ENCODE data around the gene IRAK3. TPM values are rescaled to one million over a fixed set of nuclear protein-coding genes. Genes with fewer than 3 reads are reported as not detected.

IRAK3 gene
- total RNA-seq, 1 experiment from 2014 or later, result 0.07 TPM

DNA sequence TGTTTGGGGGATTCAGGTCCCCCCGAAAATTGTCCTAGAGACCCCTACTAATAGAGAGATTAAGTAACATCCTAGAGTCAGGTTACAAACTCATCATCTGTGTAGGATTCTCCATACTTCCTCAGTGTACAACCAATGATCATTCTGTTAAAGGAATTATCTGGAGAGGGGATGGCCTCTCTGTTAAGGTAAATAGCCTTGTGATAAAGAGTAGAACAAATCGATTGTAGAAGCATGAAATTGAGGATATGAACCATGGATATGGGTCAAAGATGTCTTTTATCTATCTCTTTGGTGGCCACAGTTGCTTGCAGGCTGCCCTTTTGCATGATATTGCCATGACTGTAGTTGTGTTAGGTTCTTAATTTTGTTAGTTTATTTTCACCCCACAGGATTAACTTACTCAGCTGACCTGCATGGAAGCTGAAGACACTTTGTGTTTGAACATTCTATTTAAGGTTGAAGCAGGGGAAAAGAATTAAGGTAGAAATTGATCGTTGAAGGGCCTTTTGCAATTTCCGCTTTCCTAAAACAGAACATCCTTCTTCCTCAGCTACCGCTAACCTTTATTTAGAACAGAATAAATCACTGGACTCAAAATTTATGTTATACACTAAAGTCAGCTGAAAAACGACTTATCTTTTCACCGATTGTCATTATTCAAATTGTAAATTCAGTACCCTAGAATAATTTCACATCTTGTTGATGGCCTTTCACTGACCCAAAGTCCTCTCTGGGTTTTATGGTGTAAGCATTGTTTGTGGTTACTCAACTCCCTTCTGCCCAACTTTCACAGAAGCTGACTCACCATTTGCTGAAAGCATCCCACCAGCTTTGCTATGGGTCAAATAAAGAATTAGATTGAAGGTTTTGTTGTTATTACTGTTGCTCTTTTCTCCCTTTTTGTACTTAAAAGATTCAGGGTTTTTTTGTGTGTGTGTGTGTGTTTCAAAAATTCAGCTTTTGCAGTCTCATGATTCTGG lies 52.3 kb downstream of the IRAK3 start:
- no peaks in the 10 kb centered on the region for H3K79me2 ChIP-seq (ENCODE audit: low read depth)
- no peak overlapping the region for H3K27ac ChIP-seq
- H3F3A ChIP-seq (ENCODE audit: insufficient read depth, low read depth), result no peaks in the 10 kb centered on the region
- H3K4me1 ChIP-seq (replicated peaks; ENCODE audit: insufficient read depth), result peaks cover 22% of the 10 kb centered on the region
- intact Hi-C loops (cut with micrococcal nuclease; ENCODE audit: unreplicated experiment), result no loop called here
- no peak overlapping the region for H3K4me2 ChIP-seq
- ChIA-PET CTCF (no interaction called here), POLR2A (ENCODE audit: unreplicated experiment) (no interaction called here)
- H3K9me2 ChIP-seq (ENCODE audit: insufficient read depth), result no peaks in the 10 kb centered on the region
- H3K4me3 ChIP-seq, result no peak overlapping the region
- no peaks in the 10 kb centered on the region for H3K27me3 ChIP-seq (ENCODE audit: insufficient read depth, low read depth)
- no peaks in the 10 kb centered on the region for H3K9me3 ChIP-seq (ENCODE audit: insufficient read depth, low read depth)
- H4K20me1 ChIP-seq (ENCODE audit: insufficient read depth), result no peaks in the 10 kb centered on the region
- no peak overlapping the region for H2AFZ ChIP-seq
- no peaks in the 10 kb centered on the region for H3K36me3 ChIP-seq (ENCODE audit: low read depth)
- no TSS peak for BruUV-seq (replicated peaks)
- DNase-seq, result no peak
- TF ChIP-seq EZH2 (IDR thresholded peaks at IDR 0.05; ENCODE audit: low read depth) (no peak), CTCF (conservative IDR thresholded peaks at IDR 0.05) (no peak)

DNA sequence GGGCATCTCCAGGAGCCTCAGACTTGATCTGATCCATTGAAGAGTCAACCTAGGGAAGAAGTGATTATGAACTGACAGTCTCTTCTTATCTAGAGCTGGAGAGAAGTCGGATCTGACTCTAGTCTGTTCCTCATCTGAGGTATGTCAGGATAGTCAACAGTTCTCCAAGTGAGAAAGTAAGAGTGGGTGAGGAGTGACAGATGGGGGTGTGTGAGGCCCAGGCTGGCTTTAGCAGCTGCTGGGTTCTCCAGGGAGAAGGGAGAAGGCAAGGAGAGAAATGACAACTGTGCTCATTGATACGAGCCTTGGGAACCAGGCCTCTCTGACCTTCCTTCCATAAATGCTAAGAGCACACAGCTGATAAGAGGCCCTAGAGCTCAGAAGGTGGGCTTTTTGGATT lies 53.3 kb downstream of the IRAK3 start:
- POLR2A ChIA-PET (ENCODE audit: unreplicated experiment), result no interaction called here
- no peaks in the 10 kb centered on the region for H3K27me3 ChIP-seq (ENCODE audit: insufficient read depth, low read depth)
- intact Hi-C loops (cut with micrococcal nuclease; ENCODE audit: unreplicated experiment), result no loop called here
- H3K79me2 ChIP-seq (ENCODE audit: low read depth), result no peaks in the 10 kb centered on the region
- no peaks in the 10 kb centered on the region for H3K36me3 ChIP-seq (ENCODE audit: low read depth)
- BruUV-seq (replicated peaks), result no TSS peak
- H4K20me1 ChIP-seq (ENCODE audit: insufficient read depth), result no peaks in the 10 kb centered on the region
- H3K9me3 ChIP-seq (ENCODE audit: insufficient read depth, low read depth), result no peaks in the 10 kb centered on the region
- CTCF ChIA-PET, result no interaction called here
- TF ChIP-seq EZH2 (IDR thresholded peaks at IDR 0.05; ENCODE audit: low read depth) (no peak), CTCF (conservative IDR thresholded peaks at IDR 0.05) (no peak)
- no peaks in the 10 kb centered on the region for H3K9me2 ChIP-seq (ENCODE audit: insufficient read depth)
- H3K4me2 ChIP-seq, result no peak overlapping the region
- no peak overlapping the region for H3K4me3 ChIP-seq
- H3K4me1 ChIP-seq (replicated peaks; ENCODE audit: insufficient read depth), result peaks cover 14% of the 10 kb centered on the region
- no peak for DNase-seq
- no peaks in the 10 kb centered on the region for H3F3A ChIP-seq (ENCODE audit: insufficient read depth, low read depth)
- H2AFZ ChIP-seq, result no peak overlapping the region
- H3K27ac ChIP-seq, result no peak overlapping the region

DNA sequence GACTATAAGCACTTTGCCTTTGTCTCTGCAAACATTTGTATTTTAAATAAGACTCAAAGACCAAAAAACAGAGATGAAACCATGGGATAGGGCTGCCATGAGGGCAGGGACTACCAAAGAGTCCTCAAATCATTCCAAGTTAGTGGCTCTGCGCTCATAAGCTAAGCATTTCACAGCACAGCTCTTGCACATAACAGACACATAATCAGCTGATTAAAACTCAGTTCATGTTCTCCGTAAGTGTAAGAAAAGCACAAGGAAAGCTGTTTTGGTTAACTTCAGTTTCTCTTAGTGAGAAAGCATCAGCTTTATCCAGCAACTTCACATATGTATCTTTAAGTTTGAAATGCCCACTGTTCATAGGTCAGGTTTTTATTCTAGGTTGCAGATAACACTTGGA lies 54.9 kb downstream of the IRAK3 start:
- H3F3A ChIP-seq (ENCODE audit: insufficient read depth, low read depth), result no peaks in the 10 kb centered on the region
- H3K4me2 ChIP-seq, result no peak overlapping the region
- no peaks in the 10 kb centered on the region for H3K27me3 ChIP-seq (ENCODE audit: insufficient read depth, low read depth)
- TF ChIP-seq EZH2 (IDR thresholded peaks at IDR 0.05; ENCODE audit: low read depth), result no peak
- no peak for TF ChIP-seq CTCF (conservative IDR thresholded peaks at IDR 0.05)
- H3K9me3 ChIP-seq (ENCODE audit: insufficient read depth, low read depth), result no peaks in the 10 kb centered on the region
- H3K27ac ChIP-seq, result no peak overlapping the region
- no peak overlapping the region for H2AFZ ChIP-seq
- H4K20me1 ChIP-seq (ENCODE audit: insufficient read depth), result no peaks in the 10 kb centered on the region
- no TSS peak for BruUV-seq (replicated peaks)
- H3K4me1 ChIP-seq (replicated peaks; ENCODE audit: insufficient read depth), result peaks cover 5% of the 10 kb centered on the region; the same call in 1 of the 2 replicates
- intact Hi-C loops (cut with micrococcal nuclease; ENCODE audit: unreplicated experiment), result no loop called here
- H3K79me2 ChIP-seq (ENCODE audit: low read depth), result no peaks in the 10 kb centered on the region
- ChIA-PET POLR2A (ENCODE audit: unreplicated experiment) (no interaction called here), CTCF (no interaction called here)
- H3K9me2 ChIP-seq (ENCODE audit: insufficient read depth), result no peaks in the 10 kb centered on the region
- no peak for DNase-seq
- no peak overlapping the region for H3K4me3 ChIP-seq
- no peaks in the 10 kb centered on the region for H3K36me3 ChIP-seq (ENCODE audit: low read depth)
